H1 (cell line): Measurements from ENCODE around the gene GREM2. TPM values are rescaled to one million over a fixed set of nuclear protein-coding genes. Genes with fewer than 3 reads are reported as not detected.

Experiments
- CTCF ChIA-PET: fragments of 300-600 bp; sonication (Branson Sonifier 250); formaldehyde crosslinking; loops from one replicate; lab custom pipeline; 2021; ENCODE audit not compliant: partially characterized antibody; lab: Charles Lee
- POLR2A ChIA-PET: fragments of 300-600 bp; sonication (Branson Sonifier 250); formaldehyde crosslinking; loops from one replicate; lab custom pipeline; 2021; ENCODE audit warnings: inconsistent platforms; ENCODE audit not compliant: partially characterized antibody; lab: Charles Lee
- DNase-seq, 2 experiments: peaks; one replicate each; pipeline versions ENCODE4 v3.0.0 to v3.0.0-alpha.2; 2010 to 2022; ENCODE audit warnings: low spot score in 2 of 2, low read depth in 1 of 2, mixed read lengths in 1 of 2
- FAIRE-seq: peaks from 2 replicates; lab custom pipeline; 2011; peaks lifted over from hg19 to GRCh38; lab: Jason Lieb, UNC
- H2AFZ ChIP-seq: 2 replicates; pipeline ENCODE4 v1.8.1; 2012; ENCODE audit warnings: low read length, inconsistent platforms
- H2AK5ac ChIP-seq: 2 replicates; pipeline ENCODE4 v1.6.1; 2013; ENCODE audit warnings: low read depth, low read length
- H2BK120ac ChIP-seq: replicated peaks from 2 replicates; pipeline ENCODE3; 2013; ENCODE audit warnings: low read depth, low read length, inconsistent platforms
- H2BK12ac ChIP-seq: 2 replicates; pipeline ENCODE4 v1.6.1; 2013; ENCODE audit warnings: low read depth, low read length
- H2BK15ac ChIP-seq: 2 replicates; pipeline ENCODE4 v1.6.1; 2013; ENCODE audit warnings: low read length
- H2BK20ac ChIP-seq: 2 replicates; pipeline ENCODE4 v1.6.1; 2013; ENCODE audit warnings: low read length
- H2BK5ac ChIP-seq: 2 replicates; pipeline ENCODE4 v1.6.1; 2013; ENCODE audit warnings: low read depth, low read length
- H3K14ac ChIP-seq: 2 replicates; pipeline ENCODE4 v1.6.1; 2013; ENCODE audit warnings: inconsistent platforms; ENCODE audit not compliant: insufficient read length
- H3K18ac ChIP-seq: 2 replicates; pipeline ENCODE4 v1.6.1; 2013; ENCODE audit warnings: low read length; ENCODE audit errors: extremely low read depth
- H3K23ac ChIP-seq: 2 replicates; pipeline ENCODE4 v1.6.1; 2013; ENCODE audit warnings: inconsistent platforms; ENCODE audit not compliant: insufficient read length
- H3K23me2 ChIP-seq: 2 replicates; pipeline ENCODE4 v1.6.1; 2013; ENCODE audit warnings: low read depth, low read length
- H3K27ac ChIP-seq: 2 replicates; pipeline ENCODE4 v1.6.1; 2011; ENCODE audit warnings: low read depth, low read length, inconsistent platforms
- H3K27me3 ChIP-seq, 4 experiments: replicated peaks in 1 of 4; 1 replicate in 1 of 4; 2 replicates in 3 of 4; pipeline versions ENCODE4 v1.6.1 to v1.8.1; 2011 to 2013; ENCODE audit warnings: low read length in 3 of 4, mild to moderate bottlenecking in 3 of 4, inconsistent platforms in 2 of 4, mixed read lengths in 2 of 4, moderate library complexity in 1 of 4; ENCODE audit not compliant: control insufficient read depth in 3 of 4, insufficient read depth in 3 of 4; ENCODE audit errors: extremely low read depth in 1 of 4
- H3K36me3 ChIP-seq, 4 experiments: 2 replicates each; pipeline versions ENCODE4 v1.6.1 to v1.8.1; 2011 to 2013; ENCODE audit warnings: mild to moderate bottlenecking in 4 of 4, low read length in 3 of 4, moderate library complexity in 2 of 4, control low read depth in 1 of 4, inconsistent platforms in 1 of 4; ENCODE audit not compliant: insufficient read depth in 4 of 4, control insufficient read depth in 2 of 4
- H3K4ac ChIP-seq: replicated peaks from 2 replicates; pipeline ENCODE3; 2013; ENCODE audit warnings: low read length, low read depth, mixed read lengths, inconsistent platforms; ENCODE audit not compliant: insufficient read length
- H3K4me1 ChIP-seq, 4 experiments: replicated peaks in 1 of 4; 1 replicate in 1 of 4; 2 replicates in 3 of 4; pipeline versions ENCODE4 v1.6.1 to v1.8.1; 2011 to 2013; ENCODE audit warnings: low read length in 3 of 4, inconsistent platforms in 2 of 4, mixed read lengths in 1 of 4; ENCODE audit not compliant: insufficient read depth in 4 of 4, control insufficient read depth in 3 of 4
- H3K4me2 ChIP-seq, 2 experiments: 2 replicates each; pipeline versions ENCODE4 v1.6.1 to v1.8.1; 2011 to 2013; ENCODE audit warnings: low read depth in 2 of 2, low read length in 2 of 2, control low read depth in 1 of 2, inconsistent platforms in 1 of 2, mild to moderate bottlenecking in 1 of 2; ENCODE audit not compliant: insufficient read depth in 1 of 2
- H3K4me3 ChIP-seq, 4 experiments: fragments of 200-600, 300-600 bp in 1 of 4; sonication (generic), shearing (Covaris generic), sonication (Bioruptor Twin) in 1 of 4; 2 replicates each; pipeline versions ENCODE4 v1.5.1 to v1.8.1; 2011 to 2016; ENCODE audit warnings: low read length in 4 of 4, low read depth in 3 of 4, control low read depth in 2 of 4, inconsistent platforms in 2 of 4, mild to moderate bottlenecking in 2 of 4, mixed read lengths in 1 of 4, moderate library complexity in 1 of 4; ENCODE audit not compliant: insufficient read depth in 2 of 4; ENCODE audit errors: extremely low read depth in 1 of 4
- H3K56ac ChIP-seq: replicated peaks from 2 replicates; pipeline ENCODE3; 2013; ENCODE audit warnings: low read depth, mild to moderate bottlenecking, mixed read lengths, low read length, inconsistent platforms; ENCODE audit not compliant: insufficient read length
- H3K79me1 ChIP-seq: 2 replicates; pipeline ENCODE4 v1.6.1; 2013; ENCODE audit warnings: low read depth, low read length, control low read depth
- H3K79me2 ChIP-seq, 2 experiments: 2 replicates each; pipeline versions ENCODE4 v1.6.1 to v1.8.1; 2012 to 2013; ENCODE audit warnings: low read length in 2 of 2, mild to moderate bottlenecking in 2 of 2, inconsistent platforms in 1 of 2; ENCODE audit not compliant: insufficient read depth in 2 of 2, control insufficient read depth in 1 of 2
- H3K9ac ChIP-seq, 4 experiments: replicated peaks in 1 of 4; 1 replicate in 1 of 4; 2 replicates in 3 of 4; pipeline versions ENCODE4 v1.6.1 to v1.8.1; 2011 to 2013; ENCODE audit warnings: low read depth in 3 of 4, low read length in 3 of 4, control low read depth in 2 of 4, mild to moderate bottlenecking in 2 of 4, moderate library complexity in 2 of 4, inconsistent platforms in 1 of 4; ENCODE audit errors: extremely low read depth in 1 of 4
- H3K9me3 ChIP-seq, 2 experiments: 2 replicates each; pipeline versions ENCODE4 v1.6.1 to v1.8.1; 2012 to 2013; ENCODE audit warnings: mild to moderate bottlenecking in 2 of 2, moderate library complexity in 2 of 2, control low read depth in 1 of 2, inconsistent platforms in 1 of 2, low read depth in 1 of 2, low read length in 1 of 2, mixed read lengths in 1 of 2; ENCODE audit not compliant: insufficient read depth in 2 of 2
- H4K20me1 ChIP-seq, 2 experiments: replicated peaks in 1 of 2; 2 replicates each; pipeline versions ENCODE3 to v1.8.1; 2011 to 2013; ENCODE audit warnings: inconsistent platforms in 2 of 2, low read length in 2 of 2, mild to moderate bottlenecking in 1 of 2; ENCODE audit not compliant: insufficient read depth in 2 of 2, control insufficient read depth in 1 of 2
- H4K5ac ChIP-seq: 2 replicates; pipeline ENCODE4 v1.6.1; 2013; ENCODE audit warnings: low read length, low read depth, mixed read lengths, inconsistent platforms; ENCODE audit not compliant: insufficient read length
- H4K8ac ChIP-seq: 2 replicates; pipeline ENCODE4 v1.8.0; 2013; ENCODE audit warnings: mild to moderate bottlenecking, moderate library complexity, low read length, inconsistent platforms; ENCODE audit not compliant: insufficient read depth; ENCODE audit errors: extremely low read depth
- H4K91ac ChIP-seq: replicated peaks from 2 replicates; pipeline ENCODE3; 2013; ENCODE audit warnings: low read length, mixed read lengths, inconsistent platforms; ENCODE audit not compliant: insufficient read length
- ATF2 ChIP-seq: IDR thresholded peaks from 2 replicates; pipeline ENCODE4 v1.6.1; 2012; ENCODE audit warnings: low read length, inconsistent platforms
- EGR1 ChIP-seq: IDR thresholded peaks from 2 replicates; pipeline ENCODE4 v1.6.1; 2011; ENCODE audit warnings: low read depth, low read length, borderline replicate concordance
- EZH2 ChIP-seq: fragments of 200-600 bp; sonication (generic); IDR thresholded peaks from 2 replicates; pipeline ENCODE4 v1.7.1; 2012; ENCODE audit warnings: low read depth, mild to moderate bottlenecking, moderate library complexity, low read length, inconsistent platforms; ENCODE audit not compliant: severe bottlenecking
- FOSL1 ChIP-seq: IDR thresholded peaks from 2 replicates; pipeline ENCODE4 v1.6.1; 2011; ENCODE audit warnings: mild to moderate bottlenecking, low read depth, low read length, moderate library complexity; ENCODE audit not compliant: insufficient read depth
- HDAC2 ChIP-seq, 2 experiments: fragments of 300-600 bp in 1 of 2; sonication (generic) in 1 of 2; IDR thresholded peaks; 2 replicates each; pipeline ENCODE4 v1.6.1; 2011 to 2012; ENCODE audit warnings: low read depth in 2 of 2, low read length in 2 of 2, mild to moderate bottlenecking in 2 of 2, moderate library complexity in 2 of 2, borderline replicate concordance in 1 of 2, inconsistent platforms in 1 of 2
- MAX ChIP-seq: IDR thresholded peaks from 2 replicates; pipeline ENCODE4 v1.6.1; 2012; ENCODE audit warnings: inconsistent platforms
- SIX5 ChIP-seq: IDR thresholded peaks from 2 replicates; pipeline ENCODE4 v1.6.1; 2011; ENCODE audit warnings: mild to moderate bottlenecking, low read depth, low read length
- SRF ChIP-seq: IDR thresholded peaks from 2 replicates; pipeline ENCODE4 v1.6.1; 2011; ENCODE audit warnings: mild to moderate bottlenecking, low read depth, low read length, moderate library complexity
- TAF7 ChIP-seq: optimal IDR thresholded peaks from 2 replicates; pipeline ENCODE3; 2011; ENCODE audit warnings: low read depth, mild to moderate bottlenecking, inconsistent platforms, low read length, moderate library complexity, borderline replicate concordance
- WGBS, 2 experiments: shearing (Covaris generic) in 1 of 2; methylation state at CpG; one replicate each; pipeline versions ENCODE4 v1.1.6 to v1.1.7; 2013 to 2015; ENCODE audit warnings: low lambda C conversion rate in 2 of 2, mixed read lengths in 2 of 2, inconsistent platforms in 1 of 2, low coverage in 1 of 2, missing lambda C conversion rate in 1 of 2; ENCODE audit not compliant: insufficient replicate concordance in 2 of 2, insufficient coverage in 1 of 2, insufficient read length in 1 of 2; ENCODE audit errors: extremely low coverage in 1 of 2, missing lambda C conversion rate in 1 of 2; 5-methylcytosine and 5-hydroxymethylcytosine counted together
- polyA plus RNA-seq, 7 experiments: library from polyadenylated mRNA; depleted of rRNA in 3 of 7; stranded (reverse) in 5 of 7; unstranded in 2 of 7; fragments of >200 nt in 5 of 7; fragments of 200-250 nt in 2 of 7; gene quantifications; 1 replicate in 5 of 7; 2 replicates in 1 of 7; 4 replicates in 1 of 7; pipeline versions ENCODE4 v1.2.1 to v1.2.3, GENCODE V29; 2011 to 2013; ENCODE audit warnings: missing spikeins in 2 of 7, mixed read lengths in 2 of 7
- total RNA-seq: library from RNA; stranded (reverse); fragmentation: NEBNext Ultra II Directional; extraction: Animal tissue kit (Norgen Biotek cat#: 25700); gene quantifications from 2 replicates; pipeline ENCODE4 v1.2.1, GENCODE V29; 2021

Gene GREM2
- total and polyA plus RNA-seq, 2 of the 8 experiments (the other 6 are each of a cell fraction or from before 2014, with no cell fraction given) = 0.05 TPM; not detected in 1

- POLR2A ChIA-PET = interaction anchor here (0.5 kb wide), 1 partner anchor 66 kb away, joined by 3 read pairs; no protein-coding TSS in a partner anchor
- H3K4me1 ChIP-seq = no peaks in the 10 kb centered on the region
- no peak overlapping the region for H2BK20ac ChIP-seq
- TF ChIP-seq ATF2 (no peak), EZH2 (no peak), SIX5 (no peak), SRF (no peak), HDAC2 (IDR thresholded peaks at IDR 0.05; ENCODE audit: borderline replicate concordance in 1 of 2, low read depth in 2 of 2, low read length in 2 of 2) (no peak), MAX (no peak), FOSL1 (no peak), TAF7 (no peak), EGR1 (no peak)
- TF ChIP-seq, all 59 proteins: peak for 0
- Histone ChIP-seq H3K18ac (no peak overlapping the region), H3K56ac (no peak overlapping the region), H3K23ac (no peak overlapping the region), H3K14ac (no peak overlapping the region), H2BK15ac (no peak overlapping the region), H3K4me3 (no peak overlapping the region), H4K20me1 (no peaks in the 10 kb centered on the region), H3K79me1 (no peaks in the 10 kb centered on the region), H3K4me2 (no peak overlapping the region), H3K79me2 (no peaks in the 10 kb centered on the region), H2BK5ac (no peak overlapping the region), H3K27ac (no peak overlapping the region), H2BK120ac (no peak overlapping the region), H3K36me3 (no peaks in the 10 kb centered on the region), H3K9me3 (no peaks in the 10 kb centered on the region), H2AK5ac (no peak overlapping the region), H3K27me3 (no peaks in the 10 kb centered on the region), H4K8ac (no peak overlapping the region), H2BK12ac (no peak overlapping the region), H3K4ac (no peak overlapping the region), H3K9ac (no peak overlapping the region), H4K91ac (no peak overlapping the region), H4K5ac (no peak overlapping the region), H3K23me2 (no peaks in the 10 kb centered on the region), H2AFZ (no peak overlapping the region)
- CTCF ChIA-PET = interaction anchor here (3.0 kb wide), 1 partner anchor 33 kb away, joined by 8 read pairs; no protein-coding TSS in a partner anchor
- 91% methylated on average over 12 of the region's 12 CpGs; no CpG with 5 or more reads in 1 of the 2 experiments for WGBS, 2 experiments
- FAIRE-seq (no peak), DNase-seq (no peak)
These were observed 46.5 kb upstream of the GREM2 start for GRCh38 chr1:240658312-240658960.
